Karpas-422 (cell line): ENCODE measurements around the gene G3BP1. TPM values are rescaled to one million over a fixed set of nuclear protein-coding genes. Genes with fewer than 3 reads are reported as not detected.
"Not testable (repeated sequence)": the region's sequence is repeated elsewhere in the genome, so short reads cannot be mapped to it uniquely, and the experiment has no call there.

Experiments
- DNase-seq: peaks from one replicate; pipeline ENCODE4 v3.0.0-alpha.2; 2015
- H2AFZ ChIP-seq: fragments of 200-600 bp; sonication (generic); 2 replicates; pipeline ENCODE4 v1.6.1; 2014; ENCODE audit warnings: antibody characterized with exemption, low read length, mixed read lengths
- H3K27ac ChIP-seq: fragments of 200-600 bp; sonication (generic); 2 replicates; pipeline ENCODE4 v1.5.1; 2014; ENCODE audit warnings: mild to moderate bottlenecking, low read length, moderate library complexity
- H3K27me3 ChIP-seq: fragments of 200-600 bp; sonication (generic); 2 replicates; pipeline ENCODE4 v1.6.1; 2014; ENCODE audit warnings: low read length, mixed read lengths
- H3K36me3 ChIP-seq: fragments of 200-600 bp; sonication (generic); 2 replicates; pipeline ENCODE4 v1.6.1; 2014; ENCODE audit warnings: low read length, mixed read lengths; ENCODE audit not compliant: insufficient read depth
- H3K4me1 ChIP-seq: fragments of 200-600 bp; sonication (generic); 2 replicates; pipeline ENCODE4 v1.6.1; 2014; ENCODE audit warnings: mild to moderate bottlenecking, low read length, mixed read lengths
- H3K4me2 ChIP-seq: fragments of 200-600 bp; sonication (generic); 2 replicates; pipeline ENCODE4 v1.6.1; 2014; ENCODE audit warnings: low read length, low read depth, mild to moderate bottlenecking; ENCODE audit not compliant: poor library complexity, severe bottlenecking
- H3K4me3 ChIP-seq: fragments of 200-600 bp; sonication (generic); 2 replicates; pipeline ENCODE4 v1.5.1; 2014; ENCODE audit warnings: mild to moderate bottlenecking, antibody characterized with exemption, low read length, mixed read lengths
- H3K79me2 ChIP-seq: fragments of 200-600 bp; sonication (generic); 2 replicates; pipeline ENCODE4 v1.6.1; 2014; ENCODE audit warnings: mild to moderate bottlenecking, low read length, mixed read lengths
- H3K9ac ChIP-seq: fragments of 200-600 bp; sonication (generic); 2 replicates; pipeline ENCODE4 v1.6.0; 2014; ENCODE audit warnings: low read length
- H3K9me2 ChIP-seq: fragments of 200-600 bp; sonication (generic), shearing (Covaris generic); replicated peaks from 2 replicates; pipeline ENCODE4 v1.6.0; 2014; ENCODE audit warnings: mild to moderate bottlenecking, low read length, moderate library complexity; ENCODE audit not compliant: insufficient read depth
- H3K9me3 ChIP-seq: fragments of 300-700, 200-600 bp; sonication (generic); 2 replicates; pipeline ENCODE4 v1.6.1; 2014; ENCODE audit warnings: low read length, mixed read lengths
- H4K20me1 ChIP-seq: fragments of 200-600 bp; sonication (generic); 2 replicates; pipeline ENCODE4 v1.6.1; 2014; ENCODE audit warnings: mild to moderate bottlenecking, antibody characterized with exemption, low read length, low read depth; ENCODE audit not compliant: insufficient read depth
- total RNA-seq: library from RNA; depleted of rRNA; stranded (reverse); fragments of >200 nt; shearing (Covaris generic); gene quantifications from 2 replicates; pipeline ENCODE4 v1.2.3, GENCODE V29; 2014; ENCODE audit warnings: low replicate concordance

G3BP1 gene
- total RNA-seq, 1 experiment from 2014 or later = 186 TPM

GRCh38 chr5:151775025-151775606 lies 3.4 kb downstream of the G3BP1 start:
- Histone ChIP-seq H3K27ac (0 out of 2 replicates have a peak overlapping the region, but pooled peaks have one; percentile 40), H3K4me1 (peaks cover 70% of the 10 kb centered on the region)

GRCh38 chr5:151779531-151780125 lies 7.9 kb downstream of the G3BP1 start:
- H3K27ac ChIP-seq = no peak overlapping the region
- H2AFZ ChIP-seq = no peak overlapping the region
- H3K79me2 ChIP-seq = peaks cover 100% of the 10 kb centered on the region
- H3K4me3 ChIP-seq = no peak overlapping the region
- DNase-seq = no peak
- peaks cover 73% of the 10 kb centered on the region for H3K4me1 ChIP-seq
- peaks cover 91% of the 10 kb centered on the region for H4K20me1 ChIP-seq
- H3K9me2 ChIP-seq = no peaks in the 10 kb centered on the region
- peaks cover 53% of the 10 kb centered on the region for H3K36me3 ChIP-seq
- no peak overlapping the region for H3K4me2 ChIP-seq
- no peaks in the 10 kb centered on the region for H3K9me3 ChIP-seq
- no peaks in the 10 kb centered on the region for H3K27me3 ChIP-seq
- H3K9ac ChIP-seq = no peak overlapping the region

More at GRCh38 chr5:151775025-151775606, 3.4 kb downstream of the G3BP1 start:
- no peaks in the 10 kb centered on the region for H3K9me3 ChIP-seq
- peak overlapping the region; percentile 98 for H3K4me2 ChIP-seq
- H3K79me2 ChIP-seq = peaks cover 83% of the 10 kb centered on the region
- H3K9ac ChIP-seq = peak overlapping the region; percentile 93
- H3K4me3 ChIP-seq = peak overlapping the region; percentile 95
- H3K36me3 ChIP-seq = peaks cover 66% of the 10 kb centered on the region
- DNase-seq = no peak
- H3K27me3 ChIP-seq = no peaks in the 10 kb centered on the region
- H4K20me1 ChIP-seq = peaks cover 78% of the 10 kb centered on the region
- no peak overlapping the region for H2AFZ ChIP-seq
- no peaks in the 10 kb centered on the region for H3K9me2 ChIP-seq

DNA sequence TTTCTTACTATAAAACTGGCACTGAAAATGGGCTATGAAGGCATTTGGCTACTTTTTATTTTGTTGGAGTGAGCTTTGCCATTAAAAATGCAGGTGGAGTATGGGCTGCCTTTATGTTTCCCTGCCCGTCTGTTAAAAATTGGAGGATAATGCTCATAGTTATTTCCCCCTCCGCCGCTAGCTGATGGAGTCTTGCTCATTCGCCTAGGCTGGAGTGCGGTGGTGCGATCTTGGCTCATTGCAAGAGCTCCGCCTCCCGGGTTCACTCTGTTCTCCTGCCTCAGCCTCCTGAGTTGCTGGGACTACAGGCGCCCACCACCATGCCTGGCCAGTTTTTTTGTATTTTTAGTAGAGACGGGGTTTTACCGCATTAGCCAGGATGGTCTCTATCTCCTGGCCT lies 8.6 kb downstream of the G3BP1 start:
- Histone ChIP-seq H3K9me2 (no peaks in the 10 kb centered on the region), H3K4me2 (no peak overlapping the region), H4K20me1 (peaks cover 91% of the 10 kb centered on the region), H3K4me1 (peaks cover 66% of the 10 kb centered on the region), H3K4me3 (no peak overlapping the region), H3K79me2 (peaks cover 100% of the 10 kb centered on the region), H3K27ac (no peak overlapping the region), H3K9ac (no peak overlapping the region), H3K9me3 (no peaks in the 10 kb centered on the region), H3K36me3 (peaks cover 53% of the 10 kb centered on the region), H2AFZ (no peak overlapping the region), H3K27me3 (no peaks in the 10 kb centered on the region)
- DNase-seq = no peak

DNA sequence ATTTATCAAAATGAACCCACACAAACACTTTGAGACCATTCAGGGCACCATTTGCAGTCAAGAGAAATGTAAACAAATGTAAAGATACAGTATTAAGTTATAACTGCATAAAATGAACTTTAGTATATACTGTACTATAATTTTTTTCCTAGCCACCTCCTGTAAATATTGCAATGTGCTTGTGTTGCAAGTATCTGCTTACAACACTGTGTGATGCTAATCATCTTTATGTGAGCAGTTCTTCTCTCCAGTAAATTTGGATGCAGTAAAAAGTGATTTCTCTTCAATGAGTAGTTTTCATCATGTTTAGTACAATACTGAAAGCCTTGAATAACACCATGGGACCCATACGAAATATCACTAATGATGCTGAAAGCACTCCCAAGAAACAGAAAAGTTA lies 9.4 kb downstream of the G3BP1 start:
- H3K9me2 ChIP-seq = no peaks in the 10 kb centered on the region
- no peaks in the 10 kb centered on the region for H3K27me3 ChIP-seq
- peaks cover 57% of the 10 kb centered on the region for H3K4me1 ChIP-seq
- H3K79me2 ChIP-seq = peaks cover 100% of the 10 kb centered on the region
- no peak overlapping the region for H3K9ac ChIP-seq
- peaks cover 52% of the 10 kb centered on the region for H3K36me3 ChIP-seq
- no peak overlapping the region for H3K4me3 ChIP-seq
- DNase-seq = no peak
- no peak overlapping the region for H3K27ac ChIP-seq
- peaks cover 90% of the 10 kb centered on the region for H4K20me1 ChIP-seq
- H3K9me3 ChIP-seq = no peaks in the 10 kb centered on the region
- no peak overlapping the region for H2AFZ ChIP-seq
- no peak overlapping the region for H3K4me2 ChIP-seq

- DNase-seq, H3K4me2 ChIP-seq, H3K27me3 ChIP-seq, H3K9ac ChIP-seq, H3K4me3 ChIP-seq, H3K27ac ChIP-seq, H3K9me3 ChIP-seq, H3K9me2 ChIP-seq, H2AFZ ChIP-seq: not testable (repeated sequence)
- Histone ChIP-seq H3K4me1 (peaks cover 40% of the 10 kb centered on the region), H3K79me2 (peaks cover 100% of the 10 kb centered on the region), H4K20me1 (peaks cover 80% of the 10 kb centered on the region), H3K36me3 (peaks cover 53% of the 10 kb centered on the region)
Measured at GRCh38 chr5:151783664-151784063, 11.9 kb downstream of the G3BP1 start.

GRCh38 chr5:151784141-151784540 lies 12.4 kb downstream of the G3BP1 start:
- Histone ChIP-seq H3K9ac (no peak overlapping the region), H3K79me2 (peaks cover 100% of the 10 kb centered on the region), H2AFZ (no peak overlapping the region), H4K20me1 (peaks cover 76% of the 10 kb centered on the region), H3K9me2 (no peaks in the 10 kb centered on the region), H3K4me1 (peaks cover 37% of the 10 kb centered on the region), H3K9me3 (no peaks in the 10 kb centered on the region), H3K36me3 (peaks cover 51% of the 10 kb centered on the region), H3K4me3 (no peak overlapping the region), H3K27ac (no peak overlapping the region), H3K27me3 (no peaks in the 10 kb centered on the region), H3K4me2 (no peak overlapping the region)
- no peak for DNase-seq

GRCh38 chr5:151786468-151786867 lies 14.7 kb downstream of the G3BP1 start:
- Histone ChIP-seq H3K4me2 (no peak overlapping the region), H3K4me1 (peaks cover 18% of the 10 kb centered on the region), H2AFZ (no peak overlapping the region), H3K27me3 (no peaks in the 10 kb centered on the region), H3K79me2 (peaks cover 99% of the 10 kb centered on the region), H3K27ac (no peak overlapping the region), H3K36me3 (peaks cover 58% of the 10 kb centered on the region), H3K9me2 (no peaks in the 10 kb centered on the region), H3K9me3 (no peaks in the 10 kb centered on the region), H3K9ac (no peak overlapping the region), H4K20me1 (peaks cover 62% of the 10 kb centered on the region), H3K4me3 (no peak overlapping the region)
- DNase-seq = no peak

GRCh38 chr5:151787817-151788216 lies 16.1 kb downstream of the G3BP1 start:
- H3K9me2 ChIP-seq = no peaks in the 10 kb centered on the region
- H3K36me3 ChIP-seq = peaks cover 68% of the 10 kb centered on the region
- DNase-seq = no peak
- no peak overlapping the region for H3K9ac ChIP-seq
- no peaks in the 10 kb centered on the region for H3K27me3 ChIP-seq
- no peak overlapping the region for H3K4me2 ChIP-seq
- peaks cover 6% of the 10 kb centered on the region; the same call in 1 of the 2 replicates for H3K4me1 ChIP-seq
- H3K79me2 ChIP-seq = peaks cover 99% of the 10 kb centered on the region
- no peak overlapping the region for H3K4me3 ChIP-seq
- H3K27ac ChIP-seq = no peak overlapping the region
- H3K9me3 ChIP-seq = no peaks in the 10 kb centered on the region
- no peak overlapping the region for H2AFZ ChIP-seq
- peaks cover 58% of the 10 kb centered on the region for H4K20me1 ChIP-seq
